ENCODE measurements around the gene CDKAL1.
"Not testable (repeated sequence)": the region's sequence is repeated elsewhere in the genome, so short reads cannot be mapped to it uniquely, and the experiment has no call there.

The CDKAL1 gene

GRCh38 chr6:20554817-20555216 lies 20.6 kb downstream of the CDKAL1 start:
- DNase-seq (ENCODE audit: low spot score): no peak

GRCh38 chr6:20559924-20560551 lies 25.8 kb downstream of the CDKAL1 start:
- peak; percentile 8 for DNase-seq (ENCODE audit: low spot score)

GRCh38 chr6:20563377-20563776 lies 29.1 kb downstream of the CDKAL1 start:
- DNase-seq (ENCODE audit: low spot score): no peak

GRCh38 chr6:20564269-20564668 lies 30.0 kb downstream of the CDKAL1 start:
- peak; percentile 9 for DNase-seq (ENCODE audit: low spot score)

GRCh38 chr6:20564777-20565176 lies 30.5 kb downstream of the CDKAL1 start:
- DNase-seq (ENCODE audit: low spot score): peak; percentile 8

- no peak for DNase-seq (ENCODE audit: low spot score)
Measured at GRCh38 chr6:20565342-20565741, 31.1 kb downstream of the CDKAL1 start.

GRCh38 chr6:20566109-20566508 lies 31.9 kb downstream of the CDKAL1 start:
- DNase-seq (ENCODE audit: low spot score): no peak

GRCh38 chr6:20569000-20569610 lies 34.8 kb downstream of the CDKAL1 start:
- DNase-seq (ENCODE audit: low spot score): no peak

- DNase-seq (ENCODE audit: low spot score): no peak
Measured at GRCh38 chr6:20571261-20571660, 37.0 kb downstream of the CDKAL1 start.

GRCh38 chr6:20572288-20572687 lies 38.0 kb downstream of the CDKAL1 start:
- no peak for DNase-seq (ENCODE audit: low spot score)

GRCh38 chr6:20572940-20573339 lies 38.7 kb downstream of the CDKAL1 start:
- no peak for DNase-seq (ENCODE audit: low spot score)

- DNase-seq (ENCODE audit: low spot score): no peak
Measured at GRCh38 chr6:20574355-20574754, 40.1 kb downstream of the CDKAL1 start.

GRCh38 chr6:20575125-20575524 lies 40.9 kb downstream of the CDKAL1 start:
- no peak for DNase-seq (ENCODE audit: low spot score)

- no peak for DNase-seq (ENCODE audit: low spot score)
Measured at GRCh38 chr6:20575704-20576451, 41.6 kb downstream of the CDKAL1 start.

GRCh38 chr6:20577173-20577688 lies 43.0 kb downstream of the CDKAL1 start:
- DNase-seq (ENCODE audit: low spot score): no peak

- DNase-seq (ENCODE audit: low spot score): no peak
Measured at GRCh38 chr6:20581070-20581469, 46.8 kb downstream of the CDKAL1 start.

GRCh38 chr6:20582586-20583443 lies 48.6 kb downstream of the CDKAL1 start:
- no peak for DNase-seq (ENCODE audit: low spot score)

- DNase-seq (ENCODE audit: low spot score): no peak
Measured at GRCh38 chr6:20583444-20583800, 49.2 kb downstream of the CDKAL1 start.

GRCh38 chr6:20584100-20584731 lies 50.0 kb downstream of the CDKAL1 start:
- no peak for DNase-seq (ENCODE audit: low spot score)

- DNase-seq (ENCODE audit: low spot score): no peak
Measured at GRCh38 chr6:20589266-20589665, 55.0 kb downstream of the CDKAL1 start.

GRCh38 chr6:20590476-20590875 lies 56.2 kb downstream of the CDKAL1 start:
- DNase-seq (ENCODE audit: low spot score): not testable (repeated sequence)
